GM12872 (cell line): ENCODE data around the gene CXCR5.

Source experiments
- CTCF ChIP-seq: IDR thresholded peaks from 3 replicates; pipeline ENCODE4 v1.5.1; 2011; ENCODE audit warnings: low read depth, mild to moderate bottlenecking, low read length, moderate library complexity; ENCODE audit not compliant: insufficient read depth

The CXCR5 gene

GRCh38 chr11:118939404-118939915, 55.8 kb downstream of the CXCR5 start:
- TF ChIP-seq CTCF: no peak

GRCh38 chr11:118939953-118940598, 56.4 kb downstream of the CXCR5 start:
- no peak for TF ChIP-seq CTCF

GRCh38 chr11:118947091-118947490, 63.4 kb downstream of the CXCR5 start:
- TF ChIP-seq CTCF: no peak
